C4-2B (cell line): ENCODE results near the gene ZNF524.

Source experiments
- ZFX ChIP-seq: fragments of 450-650 bp; IDR thresholded peaks from 2 replicates; pipeline ENCODE4 v1.6.1; 2017
- TF ChIP-seq, protein P1 (sequence below): fragments of 450-650 bp; conservative IDR thresholded peaks from 2 replicates; pipeline ENCODE4 v1.5.1; 2017; ENCODE audit warnings: mild to moderate bottlenecking

DNA sequence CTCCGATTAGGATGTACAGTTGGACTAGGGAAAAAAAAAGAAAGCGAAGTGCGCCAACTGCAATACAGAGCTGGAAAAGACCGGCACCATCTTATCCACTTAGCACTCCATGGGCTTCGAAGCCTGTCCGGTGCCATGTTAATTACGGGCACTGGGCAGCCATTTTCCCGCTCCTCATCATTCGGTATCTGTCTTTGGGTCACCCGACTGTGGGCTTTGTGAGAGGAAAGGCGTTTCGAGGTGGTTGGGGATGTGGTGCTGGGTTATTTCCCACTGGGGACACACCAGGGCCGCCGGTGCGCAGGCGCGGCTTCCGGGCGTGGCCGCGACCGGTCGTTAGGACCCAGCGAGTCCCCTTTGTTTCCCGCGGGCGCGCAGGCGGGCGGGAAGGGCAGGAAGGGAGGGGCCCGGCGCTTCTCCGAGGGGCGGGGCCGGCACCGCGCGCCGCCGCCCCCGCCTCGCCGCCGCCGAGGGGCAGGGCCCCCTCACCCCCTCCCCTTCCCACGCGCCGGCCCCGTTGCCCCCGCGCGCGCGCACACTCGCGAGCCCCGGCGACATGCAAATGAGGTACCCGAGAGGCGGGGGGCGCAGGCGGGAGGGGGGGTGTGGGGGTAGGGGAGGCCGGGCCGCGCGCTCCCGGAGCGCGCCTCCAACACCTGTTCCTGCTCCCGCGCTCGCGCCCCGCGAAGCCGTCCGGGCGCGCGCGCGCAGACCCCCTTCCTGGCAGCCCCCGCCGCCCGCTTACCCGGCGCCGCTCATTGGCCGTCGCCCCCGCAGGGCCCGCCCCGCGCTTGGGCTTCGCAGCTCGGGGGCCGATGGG lies at the start of gene ZNF524:
- TF ChIP-seq, protein P1, sequence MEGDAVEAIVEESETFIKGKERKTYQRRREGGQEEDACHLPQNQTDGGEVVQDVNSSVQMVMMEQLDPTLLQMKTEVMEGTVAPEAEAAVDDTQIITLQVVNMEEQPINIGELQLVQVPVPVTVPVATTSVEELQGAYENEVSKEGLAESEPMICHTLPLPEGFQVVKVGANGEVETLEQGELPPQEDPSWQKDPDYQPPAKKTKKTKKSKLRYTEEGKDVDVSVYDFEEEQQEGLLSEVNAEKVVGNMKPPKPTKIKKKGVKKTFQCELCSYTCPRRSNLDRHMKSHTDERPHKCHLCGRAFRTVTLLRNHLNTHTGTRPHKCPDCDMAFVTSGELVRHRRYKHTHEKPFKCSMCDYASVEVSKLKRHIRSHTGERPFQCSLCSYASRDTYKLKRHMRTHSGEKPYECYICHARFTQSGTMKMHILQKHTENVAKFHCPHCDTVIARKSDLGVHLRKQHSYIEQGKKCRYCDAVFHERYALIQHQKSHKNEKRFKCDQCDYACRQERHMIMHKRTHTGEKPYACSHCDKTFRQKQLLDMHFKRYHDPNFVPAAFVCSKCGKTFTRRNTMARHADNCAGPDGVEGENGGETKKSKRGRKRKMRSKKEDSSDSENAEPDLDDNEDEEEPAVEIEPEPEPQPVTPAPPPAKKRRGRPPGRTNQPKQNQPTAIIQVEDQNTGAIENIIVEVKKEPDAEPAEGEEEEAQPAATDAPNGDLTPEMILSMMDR = no peak
- no peak for TF ChIP-seq ZFX
